T-cell (primary cell): Measurements from ENCODE around the gene ACAT2. TPM values are rescaled to one million over a fixed set of nuclear protein-coding genes. Genes with fewer than 3 reads are reported as not detected.
"Not testable (repeated sequence)": the region's sequence is repeated elsewhere in the genome, so short reads cannot be mapped to it uniquely, and the experiment has no call there.

Source experiments
- ATAC-seq, 4 experiments: fragments of 200-7000 bp in 3 of 4; fragments of 150-1000 bp in 1 of 4; cut with Tn5 transposase; replicated peaks in 1 of 4; 1 replicate in 3 of 4; 2 replicates in 1 of 4; pipeline ENCODE4 v1.10.0; 2021; ENCODE audit warnings: moderate library complexity in 3 of 4, mild to moderate bottlenecking in 2 of 4, moderate number of reproducible peaks in 1 of 4
- CTCF ChIA-PET, 2 donors: fragments of 300-600 bp; sonication (Branson Sonifier 250); formaldehyde crosslinking; loops; one replicate each; lab custom pipeline; 2022; ENCODE audit warnings: antibody characterized with exemption in 2 of 2; lab: Charles Lee
- POLR2A ChIA-PET, 2 donors: fragments of 300-600 bp; sonication (Branson Sonifier 250); formaldehyde crosslinking; loops; one replicate each; lab custom pipeline; 2022; ENCODE audit warnings: antibody characterized with exemption in 2 of 2; lab: Charles Lee
- DNase-seq, 35 experiments: peaks; one replicate each; pipeline versions ENCODE4 v3.0.0 to v3.0.0-alpha.2; 2013 to 2023
- H3K27ac ChIP-seq: one replicate; pipeline ENCODE4 v1.5.1; 2013; ENCODE audit warnings: low read length
- H3K27me3 ChIP-seq, 2 experiments: replicated peaks in 1 of 2; 1 replicate in 1 of 2; 2 replicates in 1 of 2; pipeline versions ENCODE4 v1.6.1 to v1.7.0; 2013; ENCODE audit warnings: low read length in 1 of 2, mixed read lengths in 1 of 2; ENCODE audit not compliant: control insufficient read depth in 2 of 2, insufficient read depth in 2 of 2; ENCODE audit errors: extremely low read depth in 1 of 2
- H3K36me3 ChIP-seq, 2 donors: 1 replicate in 1 of 2; 2 replicates in 1 of 2; pipeline versions ENCODE4 v1.6.1 to v1.7.0; 2013; ENCODE audit warnings: low read length in 1 of 2; ENCODE audit not compliant: control insufficient read depth in 2 of 2, insufficient read depth in 1 of 2; ENCODE audit errors: extremely low read depth in 1 of 2
- H3K4me1 ChIP-seq, 2 experiments: 1 replicate in 1 of 2; 2 replicates in 1 of 2; pipeline versions ENCODE4 v1.6.1 to v1.7.0; 2013; ENCODE audit warnings: low read length in 2 of 2, mixed read lengths in 1 of 2; ENCODE audit not compliant: insufficient read depth in 2 of 2, control insufficient read depth in 1 of 2; ENCODE audit errors: extremely low read depth in 1 of 2
- H3K4me3 ChIP-seq, 2 donors: 1 replicate in 1 of 2; 2 replicates in 1 of 2; pipeline versions ENCODE4 v1.5.1 to v1.7.0; 2013; ENCODE audit warnings: mild to moderate bottlenecking in 2 of 2, low read length in 1 of 2, moderate library complexity in 1 of 2; ENCODE audit not compliant: control insufficient read depth in 1 of 2; ENCODE audit errors: extremely low read depth in 1 of 2
- H3K9me3 ChIP-seq: 2 replicates; pipeline ENCODE4 v1.7.0; 2013
- H3K27ac Mint-ChIP-seq, 2 donors: one replicate each; pipeline ENCODE4 v1.8.0; 2020 to 2021; ENCODE audit warnings: mild to moderate bottlenecking in 2 of 2, mixed read lengths in 2 of 2
- H3K27me3 Mint-ChIP-seq, 2 donors: one replicate each; pipeline ENCODE4 v1.8.0; 2021 to 2022; ENCODE audit warnings: mixed read lengths in 2 of 2
- H3K36me3 Mint-ChIP-seq: one replicate; pipeline ENCODE4 v1.8.0; 2021; ENCODE audit warnings: mixed read lengths
- H3K4me1 Mint-ChIP-seq, 3 donors: one replicate each; pipeline ENCODE4 v1.8.0; 2020 to 2022; ENCODE audit warnings: mixed read lengths in 3 of 3, mild to moderate bottlenecking in 1 of 3
- H3K4me3 Mint-ChIP-seq, 3 donors: one replicate each; pipeline ENCODE4 v1.8.0; 2020 to 2022; ENCODE audit warnings: mild to moderate bottlenecking in 3 of 3, mixed read lengths in 3 of 3, moderate library complexity in 3 of 3
- H3K9me3 Mint-ChIP-seq, 3 donors: one replicate each; pipeline ENCODE4 v1.8.0; 2020 to 2022; ENCODE audit warnings: mixed read lengths in 3 of 3
- whole genome bisulfite sequencing: methylation state at CpG from one replicate; pipeline ENCODE4 v1.1.5; 2013; ENCODE audit warnings: missing lambda C conversion rate; ENCODE audit not compliant: insufficient coverage; 5-methylcytosine and 5-hydroxymethylcytosine counted together
- total RNA-seq, 35 experiments: library from RNA in 6 of 35; stranded (reverse) in 6 of 35; fragments of 120-200 nt in 1 of 35; gene quantifications; one replicate each; pipeline versions ENCODE4 v1.2.1 to v1.2.4 and lab custom pipeline; 2013 to 2026

ACAT2 gene
- total RNA-seq, 5 donors from 2014 or later (not counting 1 experiment from before 2014, with no cell fraction given), result 21.5 to 28.2 (median 27.4) TPM

DNA sequence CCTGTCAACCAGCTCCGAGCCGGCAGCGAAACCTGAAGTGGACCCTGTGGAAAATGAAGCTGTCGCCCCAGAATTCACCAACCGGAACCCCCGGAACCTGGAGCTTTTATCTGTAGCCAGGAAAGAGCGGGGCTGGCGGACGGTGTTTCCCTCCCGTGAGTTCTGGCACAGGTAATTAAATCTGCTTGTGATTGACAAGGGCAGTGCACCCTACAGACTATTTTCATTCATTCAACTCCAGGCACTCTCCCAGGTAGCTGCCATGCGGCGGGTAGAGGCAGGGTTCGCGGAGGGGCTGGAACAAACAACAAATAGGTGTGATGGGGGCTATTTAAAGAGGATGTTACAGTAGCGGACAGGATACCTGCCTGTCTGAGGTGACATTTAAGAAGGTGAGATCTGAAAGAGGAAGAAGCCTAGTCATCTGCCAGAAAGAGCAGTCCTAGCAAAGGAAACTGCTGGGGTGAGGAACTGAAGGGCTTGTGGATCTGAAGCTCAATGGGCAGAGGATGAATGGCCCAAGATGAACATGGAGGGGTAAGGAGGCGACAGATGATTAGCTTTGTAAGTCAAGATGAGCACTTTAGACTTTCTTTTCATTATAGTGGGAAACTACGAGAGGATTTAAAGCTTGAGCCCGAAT is 29.2 kb downstream of the ACAT2 start:
- H3K36me3 ChIP-seq, result peaks cover 4 to 45% of the 10 kb centered on the region in 2 donors
- H3K27me3 ChIP-seq, result no peaks in the 10 kb centered on the region
- 26% methylated on average over 15 of the region's 18 CpGs for WGBS
- POLR2A ChIA-PET, result interaction anchor here (0.6 to 2.4 kb wide), 11 partner anchors 21 to 674 kb away, joined by 3 to 24 read pairs (median 6); partner anchors contain the start of genes ACAT2 (in 1 of the 2) and SOD2 (in 1 of the 2)
- H3K27me3 Mint-ChIP-seq, result no peaks in the 10 kb centered on the region
- peak overlapping the region; percentile 96 for H3K4me3 ChIP-seq
- H3K36me3 Mint-ChIP-seq, result peaks cover 39% of the 10 kb centered on the region
- peak in 12 of 35 experiments; percentile 1 to 39 (median 7) for DNase-seq
- H3K27ac Mint-ChIP-seq, result peak overlapping the region; percentile 97 to 99
- peak overlapping the region; percentile 96 for H3K27ac ChIP-seq
- peaks cover 23 to 32% of the 10 kb centered on the region in 2 experiments for H3K4me1 ChIP-seq
- ATAC-seq, result no peak
- H3K4me1 Mint-ChIP-seq, result peaks cover 62 to 66% (median 63%) of the 10 kb centered on the region in 3 donors
- peak overlapping the region; percentile 96 to 99 (median 98) for H3K4me3 Mint-ChIP-seq
- no peaks in the 10 kb centered on the region for H3K9me3 Mint-ChIP-seq
- no peaks in the 10 kb centered on the region for H3K9me3 ChIP-seq
- CTCF ChIA-PET, result interaction anchor here (0.5 to 2.4 kb wide), 10 partner anchors 29 to 1506 kb away, joined by 3 to 17 read pairs (median 6); partner anchors contain the start of genes ACAT2 (in 1 of the 2) and WTAP (in 1 of the 2)

DNA sequence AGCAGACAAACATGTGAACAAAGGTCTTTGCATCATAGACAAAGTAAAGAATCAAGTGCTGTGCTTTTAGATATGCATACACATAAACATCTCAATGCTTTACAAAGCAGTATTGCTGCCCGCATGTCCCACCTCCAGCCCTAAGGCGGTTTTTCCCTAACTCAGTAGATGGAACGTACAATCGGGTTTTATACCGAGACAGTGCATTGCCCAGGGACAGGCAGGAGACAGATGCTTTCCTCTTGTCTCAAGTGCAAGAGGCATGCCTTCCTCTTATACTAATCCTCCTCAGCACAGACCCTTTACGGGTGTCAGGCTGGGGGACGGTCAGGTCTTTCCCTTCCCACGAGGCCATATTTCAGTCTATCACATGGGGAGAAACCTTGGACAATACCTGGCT is 33.1 kb downstream of the ACAT2 start:
- Mint-ChIP-seq H3K4me1 (peaks cover 45 to 49% (median 48%) of the 10 kb centered on the region in 3 donors), H3K36me3 (peaks cover 55% of the 10 kb centered on the region)
- WGBS, result 83% methylated on average over 7 of the region's 8 CpGs
- H3K27ac ChIP-seq, POLR2A ChIA-PET, DNase-seq, H3K27me3 Mint-ChIP-seq, H3K27me3 ChIP-seq, H3K4me3 ChIP-seq, H3K9me3 Mint-ChIP-seq, CTCF ChIA-PET, H3K9me3 ChIP-seq, H3K4me3 Mint-ChIP-seq, ATAC-seq, H3K27ac Mint-ChIP-seq: not testable (repeated sequence)
- peaks cover 16 to 25% of the 10 kb centered on the region in 2 experiments for H3K4me1 ChIP-seq
- peaks cover 4 to 64% of the 10 kb centered on the region in 2 donors for H3K36me3 ChIP-seq

DNA sequence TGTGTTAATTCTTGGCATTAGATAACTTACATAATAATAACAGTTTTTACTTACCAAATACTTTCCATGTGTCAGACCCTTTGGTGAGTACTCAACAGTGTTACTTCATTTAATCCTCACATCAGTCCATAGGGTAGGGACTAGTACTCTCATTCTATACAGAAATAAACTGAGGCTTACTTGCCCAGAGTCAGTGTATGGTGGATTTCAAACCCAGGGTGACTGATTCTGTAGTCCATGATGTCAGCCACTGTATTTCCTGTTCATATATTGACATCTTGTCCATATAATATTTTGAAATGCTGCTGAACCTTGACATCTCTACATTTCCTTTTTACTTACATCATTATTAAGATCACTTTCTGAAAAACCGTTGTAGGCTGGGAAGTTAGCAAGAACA is 35.7 kb downstream of the ACAT2 start:
- DNase-seq (no peak), ATAC-seq (no peak)
- WGBS, result no CpG with 5 or more reads among the region's 1 CpG
- H3K27ac Mint-ChIP-seq, result no peak overlapping the region
- H3K9me3 Mint-ChIP-seq, result no peaks in the 10 kb centered on the region
- H3K4me1 Mint-ChIP-seq, result peaks cover 25 to 27% (median 27%) of the 10 kb centered on the region in 3 donors
- CTCF ChIA-PET, result no interaction called here
- Histone ChIP-seq H3K9me3 (no peaks in the 10 kb centered on the region), H3K4me1 (peaks cover 0 to 7% of the 10 kb centered on the region in 2 experiments), H3K36me3 (peaks cover 4 to 57% of the 10 kb centered on the region in 2 donors), H3K27ac (no peak overlapping the region), H3K4me3 (no peak overlapping the region), H3K27me3 (no peaks in the 10 kb centered on the region)
- POLR2A ChIA-PET, result no interaction called here
- H3K4me3 Mint-ChIP-seq, result no peak overlapping the region
- H3K27me3 Mint-ChIP-seq, result no peaks in the 10 kb centered on the region
- peaks cover 45% of the 10 kb centered on the region for H3K36me3 Mint-ChIP-seq

DNA sequence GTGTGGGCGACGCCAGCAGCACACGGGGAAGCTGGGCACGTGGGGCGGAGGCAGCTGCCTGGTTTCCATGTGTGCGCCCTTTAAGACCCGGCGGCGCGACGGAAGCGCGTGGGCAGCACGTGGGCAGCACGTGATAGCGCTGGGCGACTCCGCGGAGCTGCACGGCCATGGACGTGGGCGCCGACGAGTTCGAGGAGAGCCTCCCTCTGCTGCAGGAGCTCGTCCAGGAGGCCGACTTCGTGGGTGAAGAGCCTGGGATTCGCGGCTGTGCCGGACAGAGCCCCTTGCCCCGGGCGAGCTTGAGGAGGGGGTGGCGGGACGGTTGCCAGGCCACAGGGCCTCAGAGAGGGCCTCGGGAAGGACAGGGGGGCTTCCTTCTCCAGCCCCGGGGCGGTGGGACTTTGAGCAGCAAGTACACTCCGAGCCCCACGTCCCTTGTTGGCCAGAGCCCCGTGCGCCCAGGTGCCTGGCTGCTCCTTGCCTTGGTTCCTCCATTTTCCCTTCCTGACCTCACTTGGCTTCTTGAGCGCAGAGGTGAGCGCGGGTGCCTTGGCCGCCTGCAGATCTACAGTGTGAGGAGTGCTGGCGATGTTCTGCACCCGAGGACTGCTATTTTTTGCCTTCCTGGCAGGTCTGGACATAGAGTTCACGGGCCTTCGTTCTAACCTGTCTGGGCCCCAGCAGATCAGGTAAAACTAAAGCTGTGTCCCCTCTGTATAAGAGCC is 38.5 kb downstream of the ACAT2 start, which contains the start of gene PNLDC1:
Gene PNLDC1 (plus strand): TSS at position 136 of the 725 bp plus-strand sequence. CDS start 32 bp downstream, at position 168.
- ATAC-seq (peak in 1 of 4 experiments; percentile 59), DNase-seq (no peak)
- Mint-ChIP-seq H3K27me3 (no peaks in the 10 kb centered on the region), H3K36me3 (peaks cover 32% of the 10 kb centered on the region), H3K4me1 (peaks cover 6 to 11% (median 11%) of the 10 kb centered on the region in 3 donors), H3K4me3 (peak within 1 kb of the TSS in 1 of 3 donors; percentile 39), H3K9me3 (no peaks in the 10 kb centered on the region), H3K27ac (no peak within 1 kb of the TSS)
- no peaks in the 10 kb centered on the region for H3K9me3 ChIP-seq
- no peak within 1 kb of the TSS for H3K27ac ChIP-seq
- peaks cover 0 to 3% of the 10 kb centered on the region in 2 experiments for H3K4me1 ChIP-seq
- peaks cover 0 to 39% of the 10 kb centered on the region in 2 donors for H3K36me3 ChIP-seq
- ChIA-PET CTCF (no interaction called here), POLR2A (no interaction called here)
- H3K4me3 ChIP-seq, result no peak within 1 kb of the TSS
- 92% methylated on average over 41 of the region's 50 CpGs for WGBS
- H3K27me3 ChIP-seq, result no peaks in the 10 kb centered on the region

DNA sequence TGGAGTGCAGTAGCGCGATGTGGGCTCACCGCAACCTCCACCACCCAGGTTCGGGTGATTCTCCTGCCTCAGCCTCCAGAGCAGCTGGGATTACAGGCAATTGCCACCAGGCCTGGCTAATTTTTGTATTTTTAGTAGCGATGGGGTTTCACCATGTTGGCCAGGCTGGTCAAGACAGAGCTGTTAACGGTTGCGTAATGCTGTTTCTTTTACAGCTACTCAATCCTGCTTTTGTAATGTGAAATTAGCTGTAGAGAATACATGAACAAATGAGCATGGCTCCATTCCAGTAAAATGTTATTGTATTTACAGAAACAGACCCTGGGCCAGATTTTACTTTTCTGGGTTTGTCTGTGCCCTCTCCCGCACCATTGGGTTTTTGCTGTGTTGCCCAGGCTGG is 40.1 kb downstream of the ACAT2 start:
- Mint-ChIP-seq H3K4me3 (no peak overlapping the region), H3K4me1 (peaks cover 2 to 6% (median 3%) of the 10 kb centered on the region in 3 donors), H3K27me3 (no peaks in the 10 kb centered on the region), H3K36me3 (peaks cover 30% of the 10 kb centered on the region), H3K9me3 (no peaks in the 10 kb centered on the region), H3K27ac (no peak overlapping the region)
- Histone ChIP-seq H3K27me3 (no peaks in the 10 kb centered on the region), H3K4me1 (no peaks in the 10 kb centered on the region), H3K27ac (no peak overlapping the region), H3K36me3 (peaks cover 0 to 30% of the 10 kb centered on the region in 2 donors), H3K4me3 (no peak overlapping the region), H3K9me3 (no peaks in the 10 kb centered on the region)
- DNase-seq (no peak), ATAC-seq (no peak)
- POLR2A ChIA-PET, result interaction anchor here in 1 of 2 donors (0.6 kb wide), 1 partner anchor 78 kb away, joined by 3 read pairs; no protein-coding TSS in a partner anchor
- WGBS, result 95% methylated on average over 4 of the region's 8 CpGs
- CTCF ChIA-PET, result interaction anchor here in 1 of 2 donors (0.6 kb wide), 1 partner anchor 18 kb away, joined by 5 read pairs; no protein-coding TSS in a partner anchor

DNA sequence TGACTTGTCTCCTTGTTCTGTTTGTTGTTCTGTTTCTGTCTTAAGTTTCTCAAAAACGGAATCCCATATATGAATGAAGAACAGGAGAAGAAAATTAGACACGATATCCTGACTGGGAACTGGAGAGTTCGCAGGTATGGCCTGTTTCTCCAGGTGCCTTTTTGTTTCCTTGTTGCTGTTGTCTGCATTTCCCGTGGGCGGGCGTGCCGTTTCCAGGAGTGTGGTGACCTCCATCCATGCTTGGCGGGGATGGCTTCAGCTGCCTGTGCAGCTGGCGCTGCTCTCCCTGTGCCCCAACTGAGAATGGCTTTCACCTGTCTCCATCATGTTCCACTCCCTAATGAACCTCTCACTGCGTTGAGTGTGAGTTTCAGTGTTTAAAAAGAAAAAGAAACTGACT is 42.7 kb downstream of the ACAT2 start:
- no peak overlapping the region for H3K4me3 Mint-ChIP-seq
- ATAC-seq (no peak), DNase-seq (no peak)
- H3K4me3 ChIP-seq, result no peak overlapping the region
- H3K9me3 ChIP-seq, result no peaks in the 10 kb centered on the region
- H3K27me3 Mint-ChIP-seq, result no peaks in the 10 kb centered on the region
- ChIA-PET CTCF (no interaction called here), POLR2A (no interaction called here)
- peaks cover 5% of the 10 kb centered on the region for H3K36me3 Mint-ChIP-seq
- H3K36me3 ChIP-seq, result peaks cover 0 to 4% of the 10 kb centered on the region in 2 donors
- no peak overlapping the region for H3K27ac ChIP-seq
- H3K4me1 ChIP-seq, result no peaks in the 10 kb centered on the region
- H3K27me3 ChIP-seq, result no peaks in the 10 kb centered on the region
- no peak overlapping the region for H3K27ac Mint-ChIP-seq
- H3K4me1 Mint-ChIP-seq, result no peaks in the 10 kb centered on the region
- H3K9me3 Mint-ChIP-seq, result no peaks in the 10 kb centered on the region
- WGBS, result 90% methylated on average over 6 of the region's 10 CpGs
